ENCODE data around the gene NPIPA1.
"Not testable (repeated sequence)": the region's sequence is repeated elsewhere in the genome, so short reads cannot be mapped to it uniquely, and the experiment has no call there.

Gene NPIPA1

GRCh38 chr16:14978908-14979307 is 41.7 kb downstream of the NPIPA1 start:
- not testable (repeated sequence) for DNase-seq

GRCh38 chr16:14981234-14981633 is 44.0 kb downstream of the NPIPA1 start:
- not testable (repeated sequence) for DNase-seq

GRCh38 chr16:14982521-14982920 is 45.3 kb downstream of the NPIPA1 start:
- not testable (repeated sequence) for DNase-seq

DNA sequence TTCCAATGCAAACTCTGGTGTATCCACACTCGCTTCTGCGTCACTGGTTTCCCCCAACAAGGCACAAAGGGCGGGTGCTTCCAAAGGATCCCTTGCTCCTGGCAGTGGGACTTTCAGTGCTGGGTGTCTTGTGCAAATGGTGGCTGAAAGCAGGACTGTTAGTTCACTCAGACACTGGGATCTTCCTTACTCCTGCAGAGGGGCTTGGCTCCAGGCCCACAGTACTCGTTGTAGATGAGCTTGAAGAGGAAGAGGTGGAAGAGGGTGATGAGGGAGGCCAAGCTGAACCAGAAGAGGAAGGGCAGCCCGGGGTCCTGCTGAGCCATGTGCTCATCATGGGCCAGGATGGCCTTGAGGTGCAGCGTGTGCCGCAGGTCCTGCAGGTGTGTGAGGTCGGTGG is 50.8 kb downstream of the NPIPA1 start:
- DNase-seq: not testable (repeated sequence)

- not testable (repeated sequence) for DNase-seq
These were observed 51.5 kb downstream of the NPIPA1 start for GRCh38 chr16:14988661-14989191.

- DNase-seq: not testable (repeated sequence)
These were observed 52.3 kb downstream of the NPIPA1 start for GRCh38 chr16:14989291-14990281.

DNA sequence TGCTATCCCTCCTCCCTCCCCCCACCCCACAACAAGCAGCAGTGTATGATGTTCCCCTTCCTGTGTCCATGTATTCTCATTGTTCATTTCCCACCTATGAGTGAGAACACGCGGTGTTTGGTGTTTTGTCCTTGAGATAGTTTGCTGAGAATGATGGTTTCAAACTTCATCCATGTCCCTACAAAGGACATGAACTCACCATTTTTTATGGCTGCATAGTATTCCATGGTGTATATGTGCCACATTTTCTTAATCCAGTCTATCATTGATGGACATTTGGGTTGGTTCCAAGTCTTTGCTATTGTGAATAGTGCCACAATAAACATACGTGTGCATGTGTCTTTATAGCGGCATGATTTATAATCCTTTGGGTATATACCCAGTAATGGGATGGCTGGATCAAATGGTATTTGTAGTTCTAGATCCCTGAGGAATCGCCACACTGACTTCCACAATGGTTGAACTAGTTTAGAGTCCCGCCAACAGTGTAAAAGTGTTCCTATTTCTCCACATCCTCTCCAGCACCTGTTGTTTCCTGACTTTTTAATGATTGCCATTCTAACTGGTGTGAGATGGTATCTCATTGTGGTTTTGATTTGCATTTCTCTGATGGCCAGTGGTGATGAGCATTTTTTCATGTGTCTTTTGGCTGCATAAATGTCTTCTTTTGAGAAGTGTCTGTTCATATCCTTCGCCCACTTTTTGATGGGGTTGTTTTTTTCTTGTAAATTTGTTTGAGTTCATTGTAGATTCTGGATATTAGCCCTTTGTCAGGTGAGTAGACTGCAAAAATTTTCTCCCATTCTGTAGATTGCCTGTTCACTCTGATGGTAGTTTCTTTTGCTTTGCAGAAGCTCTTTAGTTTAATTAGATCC is 56.3 kb downstream of the NPIPA1 start:
- not testable (repeated sequence) for DNase-seq

DNA sequence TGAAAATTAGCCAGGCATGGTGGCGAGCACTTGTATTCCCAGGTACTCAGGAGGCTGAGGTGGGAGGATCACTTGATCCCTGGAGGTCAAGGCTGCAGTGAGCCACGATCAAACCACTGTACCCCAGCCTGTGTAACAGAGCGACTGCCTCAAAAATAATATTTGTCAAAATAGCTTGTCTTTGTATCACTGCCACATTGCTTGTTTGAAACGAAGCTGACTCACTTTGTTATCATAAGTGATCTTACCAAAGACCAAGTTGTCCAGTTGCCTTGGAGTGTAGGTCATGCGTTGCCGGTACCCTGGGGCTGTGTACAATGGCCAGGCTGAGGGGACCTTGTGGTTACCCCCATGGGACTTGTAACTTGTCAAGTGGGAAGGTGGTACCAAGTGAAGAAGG is 59.5 kb downstream of the NPIPA1 start:
- not testable (repeated sequence) for DNase-seq

DNA sequence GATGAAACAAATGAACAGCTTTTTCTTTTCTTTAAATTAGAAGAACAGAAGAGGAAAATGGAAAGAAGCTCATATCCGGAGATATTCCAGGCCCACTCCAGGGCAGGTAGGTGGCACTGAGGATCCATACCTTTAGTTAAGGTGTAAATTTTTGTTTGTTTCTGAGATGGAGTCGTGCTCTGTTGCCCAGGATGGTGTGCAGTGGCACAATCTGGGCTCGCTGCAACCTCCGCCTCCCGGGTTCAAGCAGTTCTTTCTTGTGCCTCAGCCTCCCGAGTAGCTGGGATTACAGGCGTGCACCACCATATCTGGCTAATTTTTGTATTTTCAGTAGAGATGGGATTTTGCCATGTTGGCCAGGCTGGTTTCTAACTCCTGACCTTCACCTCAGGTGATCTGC is 61.1 kb downstream of the NPIPA1 start:
- DNase-seq: not testable (repeated sequence)

DNA sequence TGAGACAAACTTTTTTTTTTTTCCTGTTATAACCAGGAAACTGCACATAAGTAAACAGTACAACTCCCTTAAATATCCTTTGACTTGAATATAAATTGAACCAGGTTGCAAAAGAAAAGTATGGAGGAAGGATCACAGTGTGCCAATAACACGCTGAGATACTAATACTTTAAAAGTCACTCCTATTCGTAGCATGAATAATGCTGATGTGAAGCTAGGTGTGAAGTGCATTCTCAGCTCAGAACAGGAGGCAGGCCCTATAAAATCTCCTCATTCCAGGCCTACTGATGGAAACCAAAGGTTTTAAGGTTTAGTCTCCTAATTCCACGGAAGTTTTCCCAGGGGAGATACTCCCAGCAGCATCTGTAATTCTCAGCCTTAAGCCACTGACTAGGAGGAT is 62.6 kb downstream of the NPIPA1 start:
- DNase-seq: not testable (repeated sequence)
